Calu3 (cell line): ENCODE results near the gene PSMD13. TPM values are rescaled to one million over a fixed set of nuclear protein-coding genes. Genes with fewer than 3 reads are reported as not detected.

Experiments used
- BruUV-seq: library from RNA; stranded (reverse); fragments of 400-500 nt; replicated peaks from 2 replicates; lab custom pipeline; 2021; lab: Mats Ljungman, UMichigan
- CTCF ChIA-PET: fragments of 300-600 bp; sonication (Branson Sonifier 250); formaldehyde crosslinking; loops from one replicate; lab custom pipeline; 2022; ENCODE audit warnings: antibody characterized with exemption; lab: Charles Lee
- DNase-seq: peaks from one replicate; pipeline ENCODE4 v3.0.0; 2022
- H3K27ac Mint-ChIP-seq: one replicate; pipeline ENCODE4 v1.8.0; 2022; ENCODE audit warnings: mixed read lengths; ENCODE audit not compliant: unreplicated experiment
- H3K27me3 Mint-ChIP-seq: one replicate; pipeline ENCODE4 v1.8.0; 2022; ENCODE audit warnings: mixed read lengths; ENCODE audit not compliant: unreplicated experiment
- H3K36me3 Mint-ChIP-seq: one replicate; pipeline ENCODE4 v1.8.0; 2022; ENCODE audit warnings: mild to moderate bottlenecking, moderate library complexity, mixed read lengths; ENCODE audit not compliant: insufficient read depth, unreplicated experiment
- H3K4me1 Mint-ChIP-seq: one replicate; pipeline ENCODE4 v1.8.0; 2022; ENCODE audit warnings: mild to moderate bottlenecking, low read depth, mixed read lengths; ENCODE audit not compliant: unreplicated experiment
- H3K4me3 Mint-ChIP-seq: one replicate; pipeline ENCODE4 v1.8.0; 2022; ENCODE audit warnings: mild to moderate bottlenecking, low read depth, moderate library complexity, mixed read lengths; ENCODE audit not compliant: unreplicated experiment
- H3K9me3 Mint-ChIP-seq: one replicate; pipeline ENCODE4 v1.8.0; 2022; ENCODE audit warnings: low read depth, mixed read lengths; ENCODE audit not compliant: unreplicated experiment
- CTCF ChIP-seq: fragments of 200-600 bp; IDR thresholded peaks from one replicate; pipeline ENCODE4 v1.8.0; 2022; ENCODE audit warnings: antibody characterized with exemption; ENCODE audit not compliant: unreplicated experiment
- intact Hi-C: fragments of 100-400 bp; cut with micrococcal nuclease; formaldehyde crosslinking; loops from one replicate; pipeline ENCODE4 v1.10.0; 2022; ENCODE audit not compliant: unreplicated experiment
- total RNA-seq: library from RNA; stranded (reverse); gene quantifications from 2 replicates; pipeline ENCODE4 v1.2.3, GENCODE V29; 2022

PSMD13 gene
- total RNA-seq, 1 experiment from 2014 or later, result 172 TPM

GRCh38 chr11:256952-257737 lies 20.4 kb downstream of the PSMD13 start:
- peaks cover 22% of the 10 kb centered on the region for H3K36me3 Mint-ChIP-seq
- no peaks in the 10 kb centered on the region for H3K4me1 Mint-ChIP-seq
- CTCF ChIA-PET, result interaction anchor here (0.6 to 1.3 kb wide), 2 partner anchors 12 to 137 kb away, joined by 3 to 7 read pairs; partner anchors contain the start of gene PKP3
- intact Hi-C loops, result no loop called here
- no peak for TF ChIP-seq CTCF
- BruUV-seq, result no TSS peak
- no peak overlapping the region for H3K27ac Mint-ChIP-seq
- peaks cover 56% of the 10 kb centered on the region for H3K27me3 Mint-ChIP-seq
- H3K4me3 Mint-ChIP-seq, result no peak overlapping the region
- no peak for DNase-seq
- H3K9me3 Mint-ChIP-seq, result no peaks in the 10 kb centered on the region

GRCh38 chr11:257766-258493 lies 21.2 kb downstream of the PSMD13 start:
- Mint-ChIP-seq H3K36me3 (peaks cover 15% of the 10 kb centered on the region), H3K4me3 (no peak overlapping the region), H3K4me1 (no peaks in the 10 kb centered on the region), H3K27ac (no peak overlapping the region), H3K27me3 (peaks cover 56% of the 10 kb centered on the region), H3K9me3 (no peaks in the 10 kb centered on the region)
- DNase-seq, result peak; percentile 43
- TF ChIP-seq CTCF, result peak; percentile 34
- BruUV-seq, result no TSS peak
- intact Hi-C loops, result no loop called here
- CTCF ChIA-PET, result interaction anchor here (0.6 to 1.3 kb wide), 3 partner anchors 11 to 190 kb away, joined by 3 read pairs; no protein-coding TSS in a partner anchor

GRCh38 chr11:259413-259812 lies 22.6 kb downstream of the PSMD13 start:
- peaks cover under 1% of the 10 kb centered on the region for H3K36me3 Mint-ChIP-seq
- CTCF ChIA-PET, result no interaction called here
- H3K4me1 Mint-ChIP-seq, result no peaks in the 10 kb centered on the region
- H3K27me3 Mint-ChIP-seq, result peaks cover 56% of the 10 kb centered on the region
- no peak overlapping the region for H3K4me3 Mint-ChIP-seq
- no peak overlapping the region for H3K27ac Mint-ChIP-seq
- no peak for TF ChIP-seq CTCF
- DNase-seq, result no peak
- BruUV-seq, result no TSS peak
- H3K9me3 Mint-ChIP-seq, result no peaks in the 10 kb centered on the region
- intact Hi-C loops, result no loop called here

GRCh38 chr11:261624-262023 lies 24.8 kb downstream of the PSMD13 start:
- Mint-ChIP-seq H3K9me3 (no peaks in the 10 kb centered on the region), H3K4me3 (no peak overlapping the region), H3K27me3 (peaks cover 43% of the 10 kb centered on the region), H3K4me1 (no peaks in the 10 kb centered on the region), H3K36me3 (no peaks in the 10 kb centered on the region), H3K27ac (no peak overlapping the region)
- BruUV-seq, result no TSS peak
- CTCF ChIA-PET, result interaction anchor here (1.2 kb wide), 1 partner anchor 11 kb away, joined by 3 read pairs; no protein-coding TSS in a partner anchor
- no peak for DNase-seq
- TF ChIP-seq CTCF, result no peak
- intact Hi-C loops, result no loop called here
